A172 (cell line): ENCODE data around the gene ELMO3. TPM values are rescaled to one million over a fixed set of nuclear protein-coding genes. Genes with fewer than 3 reads are reported as not detected.

ENCODE experiments used
- DNase-seq: peaks from one replicate; pipeline ENCODE4 v3.0.0-alpha.2; 2015; ENCODE audit warnings: low spot score
- total RNA-seq: library from RNA; depleted of rRNA; stranded (reverse); fragments of >200 nt; shearing (Covaris generic); gene quantifications from 2 replicates; pipeline ENCODE4 v1.2.3, GENCODE V29; 2014; rRNA removed

The ELMO3 gene
- 0.24 and 0.48 TPM in 2 replicates for total RNA-seq

- DNase-seq, result no peak
These were observed at the start of gene ELMO3 for GRCh38 chr16:67199011-67199807. Gene ELMO3, plus strand, starts transcription at chr16:67199131. Its CDS starts 196 bp downstream, at chr16:67199327.

GRCh38 chr16:67149276-67150046 is 49.5 kb upstream of the ELMO3 start:
- no peak for DNase-seq

- DNase-seq, result no peak
These were observed 48.7 kb upstream of the ELMO3 start for GRCh38 chr16:67150047-67150832.

GRCh38 chr16:67150833-67151396 is 48.0 kb upstream of the ELMO3 start, which contains the start of gene B3GNT9:
Gene B3GNT9, minus strand, starts transcription at chr16:67150998. Its CDS starts 513 bp downstream, at chr16:67150485.
- DNase-seq, result peak; percentile 74

GRCh38 chr16:67151431-67152097 is 47.4 kb upstream of the ELMO3 start:
- DNase-seq, result no peak

GRCh38 chr16:67154578-67155294 is 44.2 kb upstream of the ELMO3 start:
- DNase-seq, result no peak

GRCh38 chr16:67155295-67156142 is 43.4 kb upstream of the ELMO3 start:
- no peak for DNase-seq

- DNase-seq, result no peak
These were observed 42.6 kb upstream of the ELMO3 start for GRCh38 chr16:67156143-67156844.

- DNase-seq, result no peak
These were observed 41.7 kb upstream of the ELMO3 start for GRCh38 chr16:67157106-67157748.

- DNase-seq, result no peak
These were observed 40.9 kb upstream of the ELMO3 start for GRCh38 chr16:67157892-67158635.

- no peak for DNase-seq
These were observed 40.0 kb upstream of the ELMO3 start for GRCh38 chr16:67158637-67159600.

- no peak for DNase-seq
These were observed 37.3 kb upstream of the ELMO3 start for GRCh38 chr16:67161595-67162058.

- DNase-seq, result no peak
These were observed 36.3 kb upstream of the ELMO3 start for GRCh38 chr16:67162506-67163163.

- no peak for DNase-seq
These were observed 35.5 kb upstream of the ELMO3 start for GRCh38 chr16:67163164-67163998.
